SH-SY5Y (cell line): Measurements from ENCODE around the gene TBL2.

Source experiments
- GATA2 ChIP-seq: IDR thresholded peaks from 2 replicates; pipeline ENCODE4 v1.6.1; 2011; ENCODE audit warnings: mild to moderate bottlenecking, low read depth, low read length
- GATA3 ChIP-seq: IDR thresholded peaks from 2 replicates; pipeline ENCODE4 v1.6.1; 2011; ENCODE audit warnings: low read depth, mild to moderate bottlenecking, low read length, moderate library complexity

- no peak for TF ChIP-seq GATA2
- TF ChIP-seq GATA3 = no peak
These were observed 595 bp downstream of the TBL2 start for GRCh38 chr7:73577627-73578341.
